ENCODE data around the gene TIAM1.

The TIAM1 gene

DNA sequence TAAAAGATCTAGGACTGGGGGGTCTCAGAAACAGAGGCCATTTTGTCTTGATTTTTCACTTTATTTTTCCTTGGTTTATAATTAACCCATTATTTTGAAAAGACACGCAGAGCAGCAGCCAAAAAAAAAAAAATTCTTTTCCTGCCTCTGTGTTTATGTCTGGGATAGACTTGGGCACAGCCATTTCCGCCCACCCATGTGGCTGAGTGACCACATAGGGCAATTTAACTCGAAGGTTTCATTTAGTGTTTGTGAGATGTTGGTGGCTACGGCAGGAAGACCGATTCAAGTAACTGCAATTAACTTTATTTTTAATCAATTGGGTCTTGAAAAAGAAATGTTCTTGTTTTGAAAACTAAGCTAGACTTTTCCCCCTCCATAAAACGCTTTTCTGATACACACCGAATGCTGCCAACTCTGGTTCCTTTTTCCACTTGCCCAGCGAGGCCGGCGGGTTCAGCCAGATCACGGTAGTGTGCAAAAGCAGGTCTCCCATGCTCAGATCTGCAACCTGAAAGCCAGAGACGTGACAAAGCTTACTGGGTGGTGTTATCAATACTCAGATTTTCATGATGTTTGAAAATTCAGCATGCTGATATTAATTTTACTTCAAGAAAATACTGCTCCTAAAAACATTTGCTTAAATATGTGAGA, 208.4 kb downstream of the TIAM1 start:
- no peak for DNase-seq (ENCODE audit: low spot score)

DNA sequence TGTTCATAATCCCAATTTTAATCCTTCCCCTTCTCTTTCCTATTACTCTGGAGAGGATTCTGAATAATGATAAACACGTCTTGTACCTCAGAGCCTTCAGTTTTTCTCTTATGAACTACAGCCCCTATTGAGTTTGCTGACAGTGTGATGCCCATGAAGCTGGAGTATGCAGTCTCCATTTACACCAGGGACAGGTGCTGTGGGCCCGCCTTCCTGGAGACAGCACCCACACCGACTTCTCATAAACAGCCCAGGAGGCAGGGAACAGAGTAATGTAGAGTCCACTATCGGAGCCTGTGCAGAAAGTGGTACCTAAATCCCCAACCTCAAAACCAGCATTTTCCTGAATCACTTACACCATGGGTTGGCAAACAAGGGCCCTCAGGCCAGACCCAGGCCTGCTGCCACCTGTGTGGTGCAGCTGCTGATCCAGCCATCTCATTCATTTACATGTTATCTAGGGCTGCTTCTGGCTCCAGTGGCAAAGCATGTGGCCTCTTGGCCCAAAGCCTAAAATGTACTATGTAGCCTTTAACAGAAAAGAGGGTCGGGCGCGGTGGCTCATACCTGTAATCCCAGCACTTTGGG, 210.7 kb downstream of the TIAM1 start:
- peak; percentile 32 for DNase-seq (ENCODE audit: low spot score)

DNA sequence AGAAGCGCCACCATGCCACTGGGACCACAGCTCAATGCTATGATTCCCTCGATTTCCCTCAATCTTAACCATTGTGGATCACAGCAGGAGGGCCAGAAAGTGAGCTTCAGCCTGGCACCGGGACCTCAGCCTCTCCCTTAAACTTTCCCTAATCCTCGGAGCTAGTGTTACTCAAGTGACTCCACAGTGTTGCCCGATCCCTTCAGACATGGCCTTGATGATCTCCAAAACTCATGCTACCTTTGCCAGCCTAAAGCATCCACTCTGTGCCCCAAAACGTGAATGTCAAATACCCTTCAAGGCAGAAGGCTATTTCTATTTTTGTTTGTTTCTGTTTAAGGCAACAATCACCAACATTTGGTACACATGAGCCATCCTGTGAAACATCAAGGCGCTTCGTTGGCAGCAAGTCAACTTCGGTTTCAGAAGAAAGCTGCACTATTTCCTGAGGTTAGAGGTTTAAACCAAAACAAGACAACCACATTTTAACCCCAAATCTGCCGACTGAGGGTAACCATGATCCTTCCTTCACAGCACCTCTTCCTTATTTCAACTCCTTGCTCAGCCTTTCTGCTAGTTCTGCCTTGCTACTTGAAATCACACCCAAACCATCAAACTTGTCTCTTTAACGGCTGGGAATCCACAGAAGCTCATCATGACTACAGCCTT, 211.4 kb downstream of the TIAM1 start:
- DNase-seq (ENCODE audit: low spot score) = peak; percentile 90

DNA sequence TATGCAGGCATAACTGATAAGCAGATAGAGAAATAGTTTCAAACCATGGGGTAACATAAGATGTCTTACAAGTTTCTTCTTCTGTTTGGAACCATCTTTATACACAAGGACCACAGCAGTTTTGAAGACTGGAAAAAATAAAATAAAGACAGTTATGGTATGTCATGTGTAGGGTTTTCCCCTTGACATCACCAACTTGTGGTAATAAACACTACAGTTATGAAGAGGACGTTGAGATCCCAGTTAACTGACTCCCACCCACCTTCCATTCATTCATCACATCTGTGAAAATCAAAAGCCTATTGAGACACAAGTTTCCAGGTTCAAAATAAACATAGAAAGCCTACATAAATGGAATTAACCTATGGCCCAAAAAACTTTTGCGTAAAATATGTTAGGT, 213.2 kb downstream of the TIAM1 start:
- peak; percentile 67 for DNase-seq (ENCODE audit: low spot score)

DNA sequence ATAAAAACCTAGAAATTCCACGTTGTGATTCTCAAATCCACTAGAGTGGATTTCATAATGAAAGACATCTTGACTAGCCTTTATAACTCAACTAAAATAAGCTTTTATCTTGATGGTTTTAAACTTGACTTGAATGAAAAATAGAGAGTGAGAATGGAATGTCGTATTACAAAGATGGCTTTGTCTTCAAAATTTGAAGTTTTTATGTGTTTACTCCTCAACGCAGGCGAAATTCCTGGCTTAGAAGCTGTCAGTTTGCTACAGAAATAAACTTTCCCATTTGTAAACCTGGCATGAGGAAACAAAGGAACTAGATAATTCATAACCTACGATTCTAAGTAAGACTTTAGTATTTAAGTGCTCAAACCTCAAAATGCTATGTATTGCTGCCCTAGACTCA, 215.8 kb downstream of the TIAM1 start:
- no peak for DNase-seq (ENCODE audit: low spot score)

DNA sequence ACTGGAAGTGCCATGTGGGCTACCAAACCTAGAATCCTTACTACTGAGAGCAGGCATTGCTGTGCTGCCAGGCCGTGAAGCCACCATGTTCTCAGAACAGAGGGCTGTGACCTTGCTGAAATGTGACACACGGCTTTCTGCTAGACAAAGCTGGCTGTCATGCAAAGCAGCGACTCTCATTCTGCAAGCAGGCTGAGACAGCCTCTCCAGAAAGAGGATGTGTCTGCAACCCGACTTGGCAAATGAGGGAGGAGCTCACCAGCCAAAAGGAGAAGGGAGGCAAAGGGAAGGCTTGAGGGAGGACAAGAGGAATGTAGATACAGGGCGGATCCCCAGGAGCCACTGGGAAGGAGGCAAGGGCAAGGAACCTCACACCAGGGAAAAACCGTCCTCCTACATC, 220.1 kb downstream of the TIAM1 start:
- no peak for DNase-seq (ENCODE audit: low spot score)

DNA sequence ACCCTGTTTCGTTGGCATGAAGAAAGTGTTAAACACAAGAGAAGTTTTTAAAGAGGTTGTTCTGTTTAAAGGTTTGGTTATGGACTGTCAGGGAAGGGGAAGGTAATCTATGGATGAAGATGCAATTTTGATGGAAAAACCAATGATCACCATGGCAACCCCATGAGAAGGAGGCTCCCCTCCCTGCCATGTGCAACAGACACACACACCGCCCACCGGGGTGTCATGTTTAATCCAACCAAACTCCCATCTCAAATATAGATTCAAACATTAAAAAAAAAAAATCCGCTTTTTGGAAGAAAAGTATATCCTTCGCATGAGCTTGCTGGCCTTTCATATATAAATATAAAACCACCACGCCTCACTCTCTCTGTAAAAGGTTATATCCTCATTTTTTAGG, 224.9 kb downstream of the TIAM1 start:
- no peak for DNase-seq (ENCODE audit: low spot score)

DNA sequence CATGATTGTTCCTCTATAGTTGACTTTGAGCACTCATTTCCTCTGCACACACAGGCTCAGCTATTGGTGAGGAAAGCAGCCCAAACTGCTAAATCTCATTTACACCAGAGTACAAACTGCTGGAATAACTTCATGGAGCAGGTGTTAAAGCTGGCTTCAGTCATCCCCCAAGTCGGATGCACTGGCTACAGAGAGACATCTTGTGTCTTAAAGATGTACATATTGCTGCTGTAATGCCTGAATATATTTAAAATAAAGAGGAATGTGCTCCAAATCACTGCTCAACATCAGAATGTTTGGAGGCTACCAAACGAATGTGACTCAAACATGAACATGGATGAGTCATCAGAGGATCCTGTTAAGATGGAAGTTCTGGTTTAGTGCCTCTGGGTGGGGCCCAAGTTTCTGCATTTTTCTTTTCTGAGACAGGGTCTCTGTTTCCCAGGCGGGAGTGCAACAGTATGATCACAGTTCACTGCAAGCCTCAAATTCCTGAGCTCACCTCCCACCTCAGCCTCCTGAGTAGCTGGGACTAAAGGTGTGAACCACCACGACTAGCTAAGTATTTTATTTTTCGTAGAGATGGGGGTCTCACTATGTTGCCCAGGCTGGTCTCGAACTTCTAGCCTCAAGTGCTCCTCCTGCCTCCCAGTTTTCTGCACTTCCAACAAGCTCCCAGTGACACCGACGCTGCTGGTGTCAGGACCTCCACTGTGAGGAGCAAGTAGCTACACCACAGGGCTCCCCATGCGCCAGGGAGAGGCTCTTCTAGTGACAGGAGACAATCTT, 226.7 kb downstream of the TIAM1 start:
- peak; percentile 62 for DNase-seq (ENCODE audit: low spot score)

DNA sequence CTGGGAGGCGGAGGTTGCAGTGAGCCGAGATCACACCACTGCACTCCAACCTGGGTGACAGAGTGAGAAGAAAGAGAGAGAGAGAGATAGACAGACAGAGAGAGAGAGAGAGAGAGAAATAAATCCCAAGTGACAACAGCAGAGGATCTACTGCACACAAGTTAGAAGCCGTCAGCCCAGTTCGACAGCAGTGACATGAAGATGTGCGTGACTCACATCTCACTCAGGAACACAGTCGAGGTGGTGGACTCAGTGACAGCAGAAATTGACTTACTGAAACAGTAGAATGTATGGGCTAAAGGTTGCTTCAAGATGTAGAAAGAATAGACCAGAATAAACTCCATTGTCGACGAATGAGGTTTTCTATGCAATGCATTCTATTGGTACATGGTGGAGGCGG, 228.8 kb downstream of the TIAM1 start:
- no peak for DNase-seq (ENCODE audit: low spot score)

DNA sequence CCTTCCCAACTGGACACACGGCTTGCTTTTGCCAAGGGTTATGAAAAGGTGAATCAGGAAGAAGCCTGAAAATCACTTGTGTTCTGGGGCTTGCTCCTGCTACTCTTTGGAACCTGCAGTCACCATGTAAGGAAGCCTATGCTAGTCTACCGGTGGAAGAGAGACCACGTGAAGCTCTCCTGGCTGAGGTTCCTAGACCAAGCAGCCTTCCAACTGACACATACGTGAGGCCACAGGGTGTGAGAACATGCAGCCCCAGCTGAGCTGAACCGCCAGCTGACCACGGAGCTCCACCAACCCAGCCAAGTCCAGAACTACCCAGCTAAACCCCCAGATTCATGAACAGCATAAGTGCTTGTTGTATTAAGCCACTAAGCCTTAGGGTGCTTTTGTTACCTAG, 233.0 kb downstream of the TIAM1 start:
- no peak for DNase-seq (ENCODE audit: low spot score)

DNA sequence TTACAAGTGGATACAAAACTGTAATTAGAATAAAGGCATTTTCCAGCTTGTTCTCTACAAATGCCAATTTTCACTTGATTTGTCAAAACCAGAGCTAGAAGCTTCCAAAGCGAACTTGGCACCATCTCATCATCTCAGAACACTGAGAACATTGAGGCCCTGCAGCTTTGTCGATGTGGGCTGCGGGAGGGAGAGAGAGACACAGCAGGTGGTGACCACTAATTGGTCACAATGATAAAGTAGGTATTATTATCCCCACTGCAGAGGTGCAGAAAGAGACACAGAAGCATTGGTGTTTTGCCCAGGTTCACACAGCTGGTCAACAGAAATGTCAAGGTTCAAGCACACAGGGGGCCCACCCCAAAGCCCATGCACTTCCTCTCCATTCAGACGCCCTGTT, 233.6 kb downstream of the TIAM1 start:
- no peak for DNase-seq (ENCODE audit: low spot score)

DNA sequence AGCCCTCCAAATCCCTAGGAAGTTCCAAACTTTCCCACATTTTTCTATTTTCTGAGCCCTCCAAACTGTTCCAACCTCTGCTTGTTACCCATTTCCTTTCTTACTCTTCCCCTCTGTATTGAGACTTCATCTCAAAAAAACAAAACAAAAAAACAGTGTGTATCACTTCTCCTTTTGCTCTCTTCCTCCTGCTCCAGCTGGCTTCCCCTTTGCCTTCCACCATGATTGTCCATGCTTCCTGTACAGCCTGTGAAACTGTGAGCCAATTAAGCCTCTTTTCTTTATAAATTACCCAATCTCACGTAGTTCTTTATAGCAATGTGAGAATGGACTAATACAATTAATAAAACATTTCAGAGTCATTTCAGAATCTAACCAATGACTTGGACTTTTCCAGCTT, 236.2 kb downstream of the TIAM1 start:
- no peak for DNase-seq (ENCODE audit: low spot score)

DNA sequence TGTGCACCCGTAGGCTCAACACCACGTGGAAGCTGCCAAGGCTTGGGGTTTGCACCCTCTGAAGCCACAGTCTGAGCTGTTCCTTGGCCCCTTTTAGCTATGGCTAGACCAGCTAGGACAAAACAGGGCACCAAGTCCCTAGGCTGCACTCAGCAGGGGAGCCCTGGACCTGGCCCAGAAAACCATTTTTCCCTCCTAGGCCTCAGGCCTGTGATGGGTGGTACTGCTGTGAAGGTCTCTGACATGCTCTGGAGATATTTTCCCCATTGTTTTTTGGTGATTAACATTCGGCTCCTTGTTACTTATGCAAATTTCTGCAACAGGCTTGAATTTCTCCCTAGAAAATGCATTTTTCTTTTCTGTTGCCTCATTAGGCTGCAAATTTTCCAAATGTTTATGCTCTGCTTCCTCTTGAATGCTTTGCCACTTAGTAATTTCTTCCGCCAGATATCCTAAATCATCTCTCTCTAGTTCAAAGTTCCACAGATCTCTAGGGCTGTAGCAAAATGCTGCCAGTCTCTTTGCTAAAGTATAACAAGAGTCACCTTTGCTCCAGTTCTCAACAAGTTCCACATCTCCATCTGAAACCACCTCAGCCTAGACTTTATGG, 236.8 kb downstream of the TIAM1 start:
- DNase-seq (ENCODE audit: low spot score) = no peak

DNA sequence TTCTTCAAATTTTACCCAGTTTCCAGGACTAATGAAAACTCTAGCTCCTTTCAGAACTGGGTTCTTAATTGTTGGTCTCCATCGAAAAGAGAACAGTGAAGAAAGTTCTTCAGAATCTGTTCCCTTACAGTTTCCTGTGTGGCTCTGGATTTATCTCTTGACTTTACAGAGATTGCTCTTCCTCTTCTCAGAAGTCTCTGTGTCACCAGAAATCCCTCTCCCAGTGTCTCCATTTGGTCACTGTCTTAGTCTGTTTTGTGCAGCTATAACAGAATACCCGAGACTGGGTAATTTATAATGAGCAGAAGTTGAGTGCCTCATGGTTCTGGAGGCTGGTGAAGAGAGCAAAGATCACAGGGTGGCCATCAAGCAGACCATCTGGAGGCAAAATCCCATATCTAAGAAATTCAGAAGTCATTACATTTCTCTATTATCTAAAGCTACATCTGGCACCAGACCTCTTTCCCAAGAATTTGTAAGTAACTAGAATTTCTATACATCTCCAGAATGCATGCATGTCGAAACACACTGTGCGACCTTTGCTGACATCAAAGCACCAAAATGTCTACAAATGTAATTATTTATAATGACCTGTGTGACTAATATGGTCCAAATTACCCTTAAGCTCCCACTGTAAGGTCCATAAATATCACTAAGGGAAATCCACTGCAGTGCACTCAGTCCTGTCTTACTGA, 240.3 kb downstream of the TIAM1 start:
- no peak for DNase-seq (ENCODE audit: low spot score)

DNA sequence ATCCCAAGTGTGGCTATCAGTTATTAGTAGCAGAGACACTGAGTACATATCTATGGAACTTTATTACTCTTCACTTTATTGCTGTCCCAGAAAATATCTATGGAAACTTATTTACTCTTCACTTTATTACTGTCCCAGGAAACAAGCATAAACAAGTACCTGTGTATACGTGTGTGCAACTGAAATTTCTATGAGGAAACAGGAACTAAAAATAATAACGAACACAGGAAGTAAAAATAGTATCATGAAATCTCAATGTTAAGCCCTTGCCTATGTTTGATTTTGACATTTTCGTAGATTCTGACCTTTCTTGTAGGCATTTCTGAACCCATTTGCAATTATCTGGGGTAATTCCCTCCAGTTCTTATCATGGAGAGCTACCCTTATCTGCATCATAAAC, 240.9 kb downstream of the TIAM1 start:
- DNase-seq (ENCODE audit: low spot score) = no peak

DNA sequence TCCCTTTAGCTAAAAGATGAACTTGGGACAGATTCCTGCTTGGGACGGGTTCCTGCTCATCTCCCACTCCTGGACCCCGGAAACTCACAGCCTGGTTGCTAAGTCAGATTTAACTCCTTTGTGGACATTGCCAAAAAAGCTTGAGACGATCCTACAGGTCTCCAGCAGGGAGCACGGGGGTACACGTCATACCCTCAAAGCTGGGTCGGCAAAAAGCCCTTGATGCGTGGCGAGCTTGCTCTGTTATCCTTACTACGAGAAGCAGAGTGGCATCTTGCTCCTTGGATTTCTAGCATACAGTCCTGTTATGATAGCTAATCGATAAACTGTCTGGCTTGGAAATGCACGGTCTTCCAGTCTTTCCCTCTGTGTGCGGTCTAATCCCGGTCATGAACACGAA, 244.9 kb downstream of the TIAM1 start:
- DNase-seq (ENCODE audit: low spot score) = no peak

DNA sequence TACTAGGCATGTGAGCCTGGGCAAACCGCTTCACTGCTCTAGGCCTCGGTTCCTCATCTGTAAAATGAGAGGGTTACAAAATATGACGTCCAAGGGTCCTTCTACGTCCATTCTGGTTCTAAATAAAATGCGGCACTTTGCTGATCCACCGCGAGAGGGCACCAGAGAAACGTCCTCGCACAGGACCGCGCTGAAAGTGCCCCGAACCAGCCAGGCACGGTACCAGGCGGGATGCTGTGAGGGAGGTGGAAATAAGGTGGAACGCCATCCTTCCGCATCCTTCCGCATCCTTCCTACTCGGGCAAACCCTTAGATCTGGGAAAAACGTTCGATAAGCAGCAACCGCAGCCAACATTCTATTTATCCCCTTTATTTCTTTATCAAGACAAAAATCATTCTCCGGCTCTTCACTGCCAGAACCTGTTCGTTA, 245.5 kb downstream of the TIAM1 start:
- peak; percentile 82 for DNase-seq (ENCODE audit: low spot score)

DNA sequence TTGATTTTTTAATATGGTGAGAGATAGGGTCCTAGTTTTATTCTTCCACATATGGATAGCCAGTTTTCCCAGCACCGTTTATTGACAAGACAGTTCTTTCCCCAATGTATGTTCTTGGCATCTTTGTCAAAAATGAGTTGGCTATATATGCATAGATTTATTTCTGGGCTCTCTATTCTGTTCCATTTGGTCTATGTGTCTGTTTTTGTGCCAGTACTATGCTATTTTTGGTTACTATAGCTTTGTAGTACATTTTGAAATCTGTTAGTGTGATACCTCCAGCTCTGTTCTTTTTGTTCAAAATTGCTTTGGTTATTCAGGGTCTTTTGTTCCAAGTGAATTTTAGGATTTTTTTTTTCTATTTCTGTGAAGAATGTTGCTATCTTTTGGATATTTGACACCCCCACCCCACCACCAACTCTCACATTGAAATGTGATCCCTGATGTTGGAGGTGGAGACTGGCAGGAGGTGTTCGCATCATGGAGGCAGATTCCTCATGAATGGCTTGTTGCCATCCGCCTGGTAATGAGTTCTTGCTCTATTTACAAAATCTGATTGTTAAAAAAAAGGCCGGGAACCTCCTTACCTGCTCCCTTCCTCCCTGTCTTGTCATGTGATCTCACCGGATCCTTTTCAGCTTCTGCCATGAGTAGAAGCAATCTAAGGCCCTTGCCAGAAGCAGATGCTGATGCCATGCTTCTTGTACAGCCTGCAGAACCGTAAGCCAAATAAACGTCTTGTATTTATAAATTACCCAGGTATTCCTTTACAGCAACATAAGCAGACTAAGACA, 251.0 kb downstream of the TIAM1 start:
- no peak for DNase-seq (ENCODE audit: low spot score)

DNA sequence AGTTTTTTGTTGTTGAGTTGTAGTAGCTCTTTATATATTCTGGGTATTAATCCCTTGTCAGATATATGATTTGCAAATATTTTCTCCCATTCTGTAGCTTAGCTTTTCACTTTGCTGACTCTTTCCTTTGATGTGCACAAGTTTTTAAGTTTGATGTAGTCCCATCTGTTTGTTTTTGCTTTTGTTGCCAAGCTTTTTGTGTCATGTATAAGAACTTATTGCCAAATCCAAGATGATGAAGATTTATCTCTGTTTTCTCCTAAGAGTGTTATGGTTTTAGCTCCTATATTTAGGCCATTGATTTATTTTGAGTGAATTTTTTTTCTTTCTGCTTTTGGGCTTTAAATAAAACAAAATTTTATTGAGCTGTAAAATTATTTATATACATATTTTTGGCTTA, 253.7 kb downstream of the TIAM1 start:
- DNase-seq (ENCODE audit: low spot score) = no peak

DNA sequence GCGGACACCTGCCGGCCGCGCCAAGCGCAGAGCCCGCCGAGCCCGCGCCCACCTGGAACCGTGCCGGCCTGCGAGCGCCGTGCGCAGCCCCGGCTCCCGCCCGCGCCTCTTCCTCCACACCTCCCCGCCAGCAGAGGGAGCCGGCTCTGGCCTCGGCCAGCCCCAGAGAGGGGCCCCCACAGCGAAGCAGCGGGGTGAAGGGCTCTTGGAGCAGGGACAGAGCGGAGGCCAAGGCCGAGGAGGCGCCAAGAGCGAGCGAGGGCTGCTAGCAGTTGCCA, 255.6 kb downstream of the TIAM1 start:
- DNase-seq (ENCODE audit: low spot score) = no peak

Data from activated CD4-positive, alpha-beta T cell treated with anti-CD3 and anti-CD28 coated beads, Interleukin-2, Interleukin-4, amounts not matched to agents 100 ng/mL and 50 ng/mL, durations not matched to agents 16 hours and 8 hours (primary cell).